SU-DHL-6 (cell line): ENCODE data around the gene PARN.

Source experiments
- H2AFZ ChIP-seq: fragments of 200-600 bp; sonication (generic); 2 replicates; pipeline ENCODE4 v1.6.1; 2014; ENCODE audit warnings: low read depth, mild to moderate bottlenecking, moderate library complexity, mixed read lengths, antibody characterized with exemption, low read length; ENCODE audit not compliant: severe bottlenecking
- H3F3A ChIP-seq: fragments of 200-600 bp; shearing (Covaris generic); 2 replicates; pipeline ENCODE4 v1.6.0; 2016; ENCODE audit warnings: antibody characterized with exemption, mild to moderate bottlenecking; ENCODE audit not compliant: insufficient read depth
- H3K27ac ChIP-seq: fragments of 200-600 bp; sonication (generic); 2 replicates; pipeline ENCODE4 v1.5.1; 2016; ENCODE audit warnings: low read depth, mild to moderate bottlenecking, low read length, moderate library complexity, mixed read lengths
- H3K27me3 ChIP-seq: fragments of 200-600 bp; sonication (generic), shearing (Covaris generic); 2 replicates; pipeline ENCODE4 v1.6.0; 2014; ENCODE audit warnings: mild to moderate bottlenecking, low read length
- H3K36me3 ChIP-seq: fragments of 200-600 bp; sonication (generic); 2 replicates; pipeline ENCODE4 v1.6.1; 2014; ENCODE audit warnings: mild to moderate bottlenecking, low read length, mixed read lengths
- H3K4me2 ChIP-seq: fragments of 300-600, 200-600 bp; shearing (Covaris generic), sonication (generic); 2 replicates; pipeline ENCODE4 v1.6.0; 2014; ENCODE audit warnings: low read length, low read depth, mild to moderate bottlenecking; ENCODE audit not compliant: poor library complexity, severe bottlenecking
- H3K4me3 ChIP-seq: fragments of 200-600 bp; sonication (generic); 2 replicates; pipeline ENCODE4 v1.5.1; 2014; ENCODE audit warnings: antibody characterized with exemption, low read length, mild to moderate bottlenecking, mixed read lengths; ENCODE audit not compliant: insufficient read depth, poor library complexity, severe bottlenecking
- H3K79me2 ChIP-seq: fragments of 200-600 bp; sonication (generic); 2 replicates; pipeline ENCODE4 v1.6.1; 2014; ENCODE audit warnings: mild to moderate bottlenecking, low read length, moderate library complexity; ENCODE audit not compliant: insufficient read depth
- H3K9ac ChIP-seq: fragments of 200-600 bp; sonication (generic); 2 replicates; pipeline ENCODE4 v1.7.0; 2014; ENCODE audit warnings: mild to moderate bottlenecking, low read length
- H3K9me2 ChIP-seq: fragments of 200-600 bp; sonication (generic); replicated peaks from 2 replicates; pipeline ENCODE4 v1.6.1; 2014; ENCODE audit warnings: low read length; ENCODE audit not compliant: insufficient read depth
- H3K9me3 ChIP-seq: fragments of 200-600 bp; sonication (generic); 2 replicates; pipeline ENCODE4 v1.6.1; 2014; ENCODE audit warnings: low read length, mixed read lengths; ENCODE audit not compliant: insufficient read depth
- H4K20me1 ChIP-seq: fragments of 200-600 bp; sonication (generic); 2 replicates; pipeline ENCODE4 v1.6.1; 2014; ENCODE audit warnings: low read depth, mild to moderate bottlenecking, antibody characterized with exemption, low read length, moderate library complexity, mixed read lengths
- EZH2phosphoT487 ChIP-seq: fragments of 200-600 bp; sonication (generic), shearing (Covaris generic); conservative IDR thresholded peaks from 2 replicates; pipeline ENCODE4 v1.6.1; 2018; ENCODE audit warnings: mild to moderate bottlenecking, antibody characterized with exemption, low read length, moderate library complexity, mixed read lengths
- TF ChIP-seq, protein P1 (sequence below): fragments of 200-600 bp; sonication (generic); IDR thresholded peaks from one replicate; pipeline ENCODE4 v1.5.1; 2017; ENCODE audit warnings: antibody characterized with exemption, mild to moderate bottlenecking, low read length, moderate library complexity; ENCODE audit not compliant: insufficient read depth, poor library complexity, severe bottlenecking

Gene PARN

DNA sequence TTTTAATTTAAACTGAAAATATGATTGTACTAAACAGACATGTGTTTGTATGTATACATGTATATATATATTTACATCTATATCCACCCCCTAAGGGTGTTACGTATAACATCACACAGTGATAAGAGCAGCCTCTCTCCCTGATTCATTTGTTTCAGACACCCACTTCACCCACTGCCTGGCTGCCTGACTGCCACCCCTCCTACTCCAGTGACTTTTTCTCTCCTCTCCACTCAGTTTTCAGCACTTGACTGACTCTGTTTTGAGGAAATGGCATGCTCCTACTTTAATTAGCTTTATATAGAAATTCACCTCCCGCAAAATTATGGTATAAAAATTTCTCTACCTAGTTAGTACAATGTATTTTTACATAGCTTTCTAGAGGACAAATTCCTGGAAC lies 22.7 kb upstream of the PARN start:
- TF ChIP-seq EZH2phosphoT487, result no peak
- TF ChIP-seq, protein P1, sequence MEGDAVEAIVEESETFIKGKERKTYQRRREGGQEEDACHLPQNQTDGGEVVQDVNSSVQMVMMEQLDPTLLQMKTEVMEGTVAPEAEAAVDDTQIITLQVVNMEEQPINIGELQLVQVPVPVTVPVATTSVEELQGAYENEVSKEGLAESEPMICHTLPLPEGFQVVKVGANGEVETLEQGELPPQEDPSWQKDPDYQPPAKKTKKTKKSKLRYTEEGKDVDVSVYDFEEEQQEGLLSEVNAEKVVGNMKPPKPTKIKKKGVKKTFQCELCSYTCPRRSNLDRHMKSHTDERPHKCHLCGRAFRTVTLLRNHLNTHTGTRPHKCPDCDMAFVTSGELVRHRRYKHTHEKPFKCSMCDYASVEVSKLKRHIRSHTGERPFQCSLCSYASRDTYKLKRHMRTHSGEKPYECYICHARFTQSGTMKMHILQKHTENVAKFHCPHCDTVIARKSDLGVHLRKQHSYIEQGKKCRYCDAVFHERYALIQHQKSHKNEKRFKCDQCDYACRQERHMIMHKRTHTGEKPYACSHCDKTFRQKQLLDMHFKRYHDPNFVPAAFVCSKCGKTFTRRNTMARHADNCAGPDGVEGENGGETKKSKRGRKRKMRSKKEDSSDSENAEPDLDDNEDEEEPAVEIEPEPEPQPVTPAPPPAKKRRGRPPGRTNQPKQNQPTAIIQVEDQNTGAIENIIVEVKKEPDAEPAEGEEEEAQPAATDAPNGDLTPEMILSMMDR, result no peak
- Histone ChIP-seq H3K27ac (no peak overlapping the region), H3K79me2 (no peaks in the 10 kb centered on the region), H3K36me3 (peaks cover 20% of the 10 kb centered on the region), H3K27me3 (no peaks in the 10 kb centered on the region), H3K9me2 (no peaks in the 10 kb centered on the region), H2AFZ (no peak overlapping the region), H3F3A (no peaks in the 10 kb centered on the region), H3K4me2 (no peak overlapping the region), H4K20me1 (no peaks in the 10 kb centered on the region), H3K9me3 (no peaks in the 10 kb centered on the region), H3K4me3 (no peak overlapping the region), H3K9ac (no peak overlapping the region)

DNA sequence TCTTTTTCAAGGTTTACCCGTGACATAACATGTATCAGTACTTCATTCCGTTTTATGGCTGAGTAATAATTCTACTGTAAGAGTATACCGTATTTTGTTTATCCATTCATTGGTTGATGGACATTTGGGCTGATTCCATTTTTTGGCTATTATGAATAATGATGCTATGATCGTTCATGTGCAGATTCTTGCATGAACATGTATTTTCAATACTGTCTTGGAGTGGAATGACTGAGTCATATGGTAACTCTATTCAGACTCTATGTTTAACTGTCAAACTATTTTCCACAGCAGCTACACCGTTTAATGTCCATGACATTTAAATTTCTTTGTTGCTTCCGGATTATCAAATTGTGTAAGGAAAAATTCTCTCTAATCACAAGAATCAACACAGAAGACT lies 20.6 kb upstream of the PARN start:
- Histone ChIP-seq H3K9me3 (no peaks in the 10 kb centered on the region), H2AFZ (no peak overlapping the region), H3F3A (no peaks in the 10 kb centered on the region), H3K9me2 (no peaks in the 10 kb centered on the region), H3K79me2 (0 out of 2 replicates have a peak, but pooled peaks cover under 1% of the 10 kb centered on the region), H3K4me3 (no peak overlapping the region), H3K36me3 (peaks cover 22% of the 10 kb centered on the region), H4K20me1 (no peaks in the 10 kb centered on the region), H3K4me2 (no peak overlapping the region), H3K9ac (no peak overlapping the region), H3K27ac (no peak overlapping the region), H3K27me3 (no peaks in the 10 kb centered on the region)
- no peak for TF ChIP-seq EZH2phosphoT487
- TF ChIP-seq, protein P1, result no peak

- no peak overlapping the region for H3K9ac ChIP-seq
- no peak overlapping the region for H3K4me2 ChIP-seq
Observed at GRCh38 chr16:14649816-14650215, 19.8 kb upstream of the PARN start.

More at GRCh38 chr16:14649816-14650215, 19.8 kb upstream of the PARN start:
- Histone ChIP-seq H3K9me3 (no peaks in the 10 kb centered on the region), H3F3A (no peaks in the 10 kb centered on the region), H3K9me2 (no peaks in the 10 kb centered on the region), H3K27me3 (no peaks in the 10 kb centered on the region), H3K79me2 (0 out of 2 replicates have a peak, but pooled peaks cover 9% of the 10 kb centered on the region), H3K4me3 (no peak overlapping the region), H3K36me3 (peaks cover 28% of the 10 kb centered on the region), H3K27ac (no peak overlapping the region), H4K20me1 (no peaks in the 10 kb centered on the region; the same call in 1 of the 2 replicates), H2AFZ (no peak overlapping the region)
- TF ChIP-seq EZH2phosphoT487, result no peak
- TF ChIP-seq, protein P1, result no peak
